Tibial nerve (tissue), 4 donors: ENCODE data around the gene CDKL2. TPM values are rescaled to one million over a fixed set of nuclear protein-coding genes. Genes with fewer than 3 reads are reported as not detected.
"Not testable (repeated sequence)": the region's sequence is repeated elsewhere in the genome, so short reads cannot be mapped to it uniquely, and the experiment has no call there.

ENCODE experiments used
- DNase-seq, 2 donors: peaks; one replicate each; pipeline ENCODE4 v3.0.0-alpha.2; 2019; ENCODE audit warnings: low spot score in 2 of 2
- H3K27ac ChIP-seq, 4 donors: fragments of 200-600 bp; sonication (generic) in 3 of 4; one replicate each; pipeline ENCODE4 v1.5.1; 2017 to 2019; ENCODE audit warnings: mild to moderate bottlenecking in 1 of 4
- H3K27me3 ChIP-seq, 2 donors: fragments of 200-600 bp; sonication (generic) in 1 of 2; one replicate each; pipeline versions ENCODE4 v1.5.1 to v1.6.0; 2017 to 2019
- H3K36me3 ChIP-seq, 3 donors: fragments of 200-600 bp; sonication (generic); one replicate each; pipeline ENCODE4 v1.5.1; 2018 to 2019
- H3K4me1 ChIP-seq, 4 donors: fragments of 200-600 bp; sonication (generic) in 3 of 4; one replicate each; pipeline ENCODE4 v1.5.1; 2017 to 2019
- H3K4me3 ChIP-seq, 4 donors: fragments of 200-600 bp; sonication (generic) in 3 of 4; one replicate each; pipeline ENCODE4 v1.5.1; 2017 to 2019; ENCODE audit warnings: mild to moderate bottlenecking in 1 of 4, moderate library complexity in 1 of 4
- H3K9me3 ChIP-seq, 4 donors: fragments of 200-600 bp; sonication (generic) in 3 of 4; one replicate each; pipeline ENCODE4 v1.5.1; 2017 to 2019
- CTCF ChIP-seq, 5 experiments: fragments of 200-600 bp in 3 of 5; fragments of 450-650 bp in 2 of 5; sonication (generic) in 3 of 5; IDR thresholded peaks; one replicate each; pipeline ENCODE4 v1.5.1; 2016 to 2019; ENCODE audit warnings: antibody characterized with exemption in 5 of 5, mild to moderate bottlenecking in 3 of 5, moderate library complexity in 2 of 5
- EP300 ChIP-seq, 2 donors: sonication (generic); formaldehyde crosslinking; IDR thresholded peaks; one replicate each; pipeline ENCODE4 v1.6.1; 2017; ENCODE audit warnings: antibody characterized with exemption in 2 of 2, mild to moderate bottlenecking in 1 of 2
- POLR2A ChIP-seq, 2 donors: fragments of 450-650 bp; IDR thresholded peaks; one replicate each; pipeline ENCODE4 v1.6.1; 2017; ENCODE audit warnings: antibody characterized with exemption in 2 of 2, mild to moderate bottlenecking in 2 of 2, moderate library complexity in 2 of 2
- WGBS, 2 donors: methylation state at CpG; one replicate each; pipeline ENCODE4 v1.1.5; 2018; 5-methylcytosine and 5-hydroxymethylcytosine counted together
- total RNA-seq, 4 donors: library from RNA; depleted of rRNA; stranded (reverse); fragments of >200 nt; gene quantifications; one replicate each; pipeline ENCODE4 v1.1.0, GENCODE V29; 2016

The CDKL2 gene
- total RNA-seq, 4 donors from 2014 or later = 0.21 to 2.9 (median 0.66) TPM; not detected in 1

DNA sequence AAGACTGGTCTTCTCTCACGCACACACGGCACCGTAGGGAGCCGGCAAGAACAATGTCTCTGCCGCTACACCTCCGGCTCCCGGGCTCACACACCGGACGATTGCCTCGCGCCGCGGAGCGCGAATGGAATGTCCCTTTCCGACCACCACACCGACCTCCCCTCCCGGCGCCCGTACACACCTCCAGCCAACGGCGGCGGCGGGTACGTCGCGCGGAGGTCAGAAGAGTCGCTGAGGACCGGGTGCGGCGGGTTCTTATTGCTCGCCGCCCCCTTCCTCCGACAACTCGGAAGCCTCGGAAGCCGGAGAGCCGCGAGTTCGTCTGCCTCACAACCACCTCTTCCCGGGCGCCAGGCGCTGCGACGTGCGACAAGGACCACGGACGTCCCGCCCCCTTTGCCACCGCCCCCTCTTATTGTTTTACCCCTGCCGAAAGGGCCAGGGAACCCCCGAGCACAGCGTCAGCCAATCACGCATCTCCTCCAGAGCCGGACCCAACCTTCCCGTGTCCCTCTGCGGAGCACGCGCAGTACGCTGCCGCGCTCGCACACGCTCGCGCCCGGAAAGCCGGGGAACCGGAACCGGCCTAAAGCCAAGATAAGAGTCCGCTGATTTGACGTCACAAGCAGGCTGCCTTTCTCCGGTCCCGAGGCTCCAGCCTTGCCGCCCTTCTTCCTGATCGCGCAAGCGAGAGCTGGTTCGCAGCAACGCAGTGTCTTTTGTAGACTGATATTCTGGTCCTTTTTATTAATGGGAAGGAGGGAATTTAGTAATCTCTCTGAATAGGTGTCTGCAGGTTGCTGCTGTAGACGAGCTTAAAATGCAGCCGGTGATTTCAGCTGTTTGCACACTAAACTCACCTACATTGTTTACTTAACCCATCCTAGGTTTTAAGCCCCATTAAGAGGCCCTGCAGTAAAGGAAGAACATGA, 43.0 kb upstream of the CDKL2 start, which contains the start of gene G3BP2:
G3BP2 (minus strand) TSS at position 385 of the 932 bp plus-strand sequence. CDS start 11,386 bp downstream, outside the sequence.
- Histone ChIP-seq H3K27ac (peak within 1 kb of the TSS; percentile 86 to 97 (median 92)), H3K4me1 (peaks cover 0 to 43% (median 20%) of the 10 kb centered on the region in 4 donors), H3K4me3 (peak within 1 kb of the TSS; percentile 81 to 96 (median 91)), H3K9me3 (no peaks in the 10 kb centered on the region), H3K27me3 (no peaks in the 10 kb centered on the region), H3K36me3 (no peaks in the 10 kb centered on the region)
- 0% methylated on average over 49 to 69 of the region's 83 CpGs for WGBS, 2 donors
- peak; percentile 91 to 93 for DNase-seq
- peak; percentile 81 to 92 for TF ChIP-seq EP300 (IDR thresholded peaks at IDR 0.05)
- peak in 1 of 5 experiments; percentile 44 for TF ChIP-seq CTCF (IDR thresholded peaks at IDR 0.05)
- TF ChIP-seq POLR2A (IDR thresholded peaks at IDR 0.05) = peak; percentile 83 to 94

DNA sequence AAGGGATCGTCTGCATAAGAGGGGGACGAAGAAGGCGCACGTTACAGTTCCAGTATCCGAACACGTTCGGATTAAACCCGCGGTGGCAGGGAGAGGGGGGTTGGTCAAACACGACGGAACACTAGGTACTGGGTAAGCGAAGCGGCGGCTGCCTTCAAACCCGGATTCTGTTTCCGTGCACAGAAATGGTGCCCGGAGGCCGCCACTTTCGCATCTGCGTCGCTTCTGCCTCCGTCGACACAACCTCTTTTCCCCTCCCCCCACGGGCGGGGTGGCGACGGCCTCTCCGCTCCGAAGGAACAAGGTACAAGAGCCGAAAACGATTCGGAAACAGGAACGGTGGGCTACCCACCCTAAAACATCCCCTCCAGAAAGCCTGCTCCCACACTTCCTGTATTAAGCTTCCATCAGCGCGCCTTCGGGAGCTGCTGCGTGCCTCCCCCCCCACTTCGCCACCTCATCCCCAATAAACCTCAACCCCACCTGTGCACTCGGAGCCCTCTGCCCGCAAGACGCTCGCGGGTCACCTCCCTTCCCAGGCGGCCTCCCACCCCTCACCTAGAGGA, 42.2 kb upstream of the CDKL2 start:
- TF ChIP-seq EP300 (IDR thresholded peaks at IDR 0.05) (no peak), POLR2A (IDR thresholded peaks at IDR 0.05) (no peak), CTCF (IDR thresholded peaks at IDR 0.05) (no peak)
- Histone ChIP-seq H3K27me3 (no peaks in the 10 kb centered on the region), H3K4me3 (peak overlapping the region; percentile 81 to 96 (median 91)), H3K36me3 (no peaks in the 10 kb centered on the region), H3K27ac (peak overlapping the region; percentile 86 to 97 (median 90)), H3K9me3 (no peaks in the 10 kb centered on the region), H3K4me1 (peaks cover 0 to 44% (median 20%) of the 10 kb centered on the region in 4 donors)
- 0 to 1% methylated on average over 34 to 44 of the region's 44 CpGs for WGBS, 2 donors
- peak; percentile 42 to 57 for DNase-seq

DNA sequence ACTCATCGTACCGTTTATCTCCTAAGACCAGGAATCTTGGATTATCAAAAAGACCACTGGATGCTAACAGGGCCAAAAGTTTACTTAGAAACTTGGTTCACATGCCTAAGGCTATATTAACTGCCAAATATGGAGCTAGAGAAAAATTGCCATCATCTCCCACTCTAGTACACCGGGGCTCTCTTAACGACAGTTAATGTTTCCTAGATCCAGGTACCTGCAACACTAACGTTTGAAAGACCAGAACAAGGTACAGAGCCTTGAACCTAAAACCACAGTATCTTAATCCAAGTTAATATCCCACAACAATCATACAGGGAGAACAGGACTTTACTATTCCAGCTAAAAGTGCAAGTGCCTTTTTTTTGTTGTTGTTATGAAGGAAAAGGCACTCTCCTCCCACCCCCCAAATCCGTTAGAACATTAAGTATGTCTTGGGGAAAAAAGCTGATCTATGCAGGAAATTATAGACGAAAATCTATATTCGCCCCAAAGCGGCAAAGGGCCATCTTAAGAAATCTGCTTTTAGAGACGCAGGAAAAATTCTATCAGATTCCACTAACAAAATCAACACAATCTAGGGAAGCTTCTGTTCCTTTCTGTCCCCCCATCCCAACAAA, 41.6 kb upstream of the CDKL2 start:
- Histone ChIP-seq H3K4me3 (peak overlapping the region; percentile 81 to 96 (median 91)), H3K27me3 (no peaks in the 10 kb centered on the region), H3K36me3 (no peaks in the 10 kb centered on the region), H3K9me3 (no peaks in the 10 kb centered on the region), H3K27ac (peak overlapping the region; percentile 86 to 97 (median 90)), H3K4me1 (peaks cover 0 to 44% (median 20%) of the 10 kb centered on the region in 4 donors)
- DNase-seq = no peak
- WGBS, 2 donors = 14 to 15% methylated on average over 10 of the region's 10 CpGs
- TF ChIP-seq EP300 (IDR thresholded peaks at IDR 0.05) = no peak
- TF ChIP-seq CTCF (IDR thresholded peaks at IDR 0.05) = no peak
- no peak for TF ChIP-seq POLR2A (IDR thresholded peaks at IDR 0.05)

- H3K27me3 ChIP-seq = no peaks in the 10 kb centered on the region
- H3K27ac ChIP-seq = no peak overlapping the region
- H3K4me3 ChIP-seq = no peak overlapping the region
- TF ChIP-seq CTCF (IDR thresholded peaks at IDR 0.05) (no peak), POLR2A (IDR thresholded peaks at IDR 0.05) (no peak), EP300 (IDR thresholded peaks at IDR 0.05) (no peak)
- no peaks in the 10 kb centered on the region for H3K9me3 ChIP-seq
- DNase-seq = no peak
- no peaks in the 10 kb centered on the region for H3K36me3 ChIP-seq
- peaks cover 0 to 48% (median 22%) of the 10 kb centered on the region in 4 donors for H3K4me1 ChIP-seq
Observed at GRCh38 chr4:75668596-75668995, 38.3 kb upstream of the CDKL2 start.

DNA sequence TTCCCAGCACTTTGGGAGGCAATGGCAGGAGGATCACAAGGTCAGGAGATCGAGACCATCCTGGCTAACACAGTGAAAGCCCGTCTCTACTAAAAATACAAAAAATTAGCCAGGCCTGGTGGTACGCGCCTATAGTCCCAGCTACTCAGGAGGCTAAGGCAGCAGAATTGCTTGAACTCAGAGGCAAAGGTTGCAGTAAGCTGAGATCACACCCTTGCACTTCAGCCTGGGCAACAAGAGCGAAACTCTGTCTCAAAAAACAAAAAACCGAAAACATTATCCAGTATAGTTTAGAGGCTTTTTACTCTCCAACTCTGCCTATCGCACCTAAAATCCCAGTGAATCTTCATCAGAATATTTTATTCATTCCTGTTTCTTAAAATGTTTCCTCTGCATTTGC, 37.3 kb upstream of the CDKL2 start:
- H3K27ac ChIP-seq, H3K9me3 ChIP-seq, DNase-seq, H3K27me3 ChIP-seq, H3K4me3 ChIP-seq, H3K36me3 ChIP-seq: not testable (repeated sequence)
- H3K4me1 ChIP-seq = peaks cover 0 to 48% (median 22%) of the 10 kb centered on the region in 4 donors
- 85 to 87% methylated on average over 7 of the region's 7 CpGs for WGBS, 2 donors
